NCI-H187 treated with DMSO at 0.1 percent for 48 hours (cell line): ENCODE measurements around the gene PPP1R13L.
"Not testable (repeated sequence)": the region's sequence is repeated elsewhere in the genome, so short reads cannot be mapped to it uniquely, and the experiment has no call there.

Source experiments
- DNase-seq: peaks from one replicate; lab custom pipeline; 2025; lab: John Stamatoyannopoulos, UW

PPP1R13L gene

GRCh38 chr19:45432543-45432942 lies 27.7 kb upstream of the PPP1R13L start:
- not testable (repeated sequence) for DNase-seq

- DNase-seq, result not testable (repeated sequence)
Observed at GRCh38 chr19:45431008-45431407, 26.1 kb upstream of the PPP1R13L start.

GRCh38 chr19:45429896-45430295 lies 25.0 kb upstream of the PPP1R13L start:
- not testable (repeated sequence) for DNase-seq

- DNase-seq, result no peak
Observed at GRCh38 chr19:45428384-45429231, 23.7 kb upstream of the PPP1R13L start.

- no peak for DNase-seq
Observed at GRCh38 chr19:45424191-45425058, 19.6 kb upstream of the PPP1R13L start.

GRCh38 chr19:45423589-45424190 lies 18.8 kb upstream of the PPP1R13L start, which contains the start of gene ERCC1:
Gene ERCC1, minus strand, starts transcription at chr19:45423917. Its CDS starts 543 bp downstream, at chr19:45423374.
- DNase-seq, result peak; percentile 93

- DNase-seq, result no peak
Observed at GRCh38 chr19:45423033-45423588, 18.2 kb upstream of the PPP1R13L start.

- DNase-seq, result no peak
Observed at GRCh38 chr19:45421947-45422498, 17.2 kb upstream of the PPP1R13L start.

GRCh38 chr19:45420871-45421270 lies 16.0 kb upstream of the PPP1R13L start:
- no peak for DNase-seq

- no peak for DNase-seq
Observed at GRCh38 chr19:45420356-45420755, 15.5 kb upstream of the PPP1R13L start.

GRCh38 chr19:45419895-45420294 lies 15.0 kb upstream of the PPP1R13L start:
- DNase-seq, result no peak

GRCh38 chr19:45419396-45419795 lies 14.5 kb upstream of the PPP1R13L start:
- DNase-seq, result no peak

GRCh38 chr19:45418802-45419201 lies 13.9 kb upstream of the PPP1R13L start:
- no peak for DNase-seq

GRCh38 chr19:45417151-45417550 lies 12.3 kb upstream of the PPP1R13L start:
- DNase-seq, result no peak

GRCh38 chr19:45414468-45414867 lies 9.6 kb upstream of the PPP1R13L start:
- DNase-seq, result no peak

- no peak for DNase-seq
Observed at GRCh38 chr19:45413497-45413896, 8.6 kb upstream of the PPP1R13L start.

- DNase-seq, result not testable (repeated sequence)
Observed at GRCh38 chr19:45410330-45410729, 5.5 kb upstream of the PPP1R13L start.

GRCh38 chr19:45409557-45409920 lies 4.7 kb upstream of the PPP1R13L start:
- DNase-seq, result no peak

GRCh38 chr19:45408830-45409556 lies 4.1 kb upstream of the PPP1R13L start:
- no peak for DNase-seq

- DNase-seq, result no peak
Observed at GRCh38 chr19:45408121-45408520, 3.3 kb upstream of the PPP1R13L start.

- not testable (repeated sequence) for DNase-seq
Observed at GRCh38 chr19:45407585-45407984, 2.7 kb upstream of the PPP1R13L start.
